CD4-positive, alpha-beta T cell treated with Interleukin-1 beta for 1 hour (primary cell): ENCODE measurements around the gene SCRN1.

Experiments
- DNase-seq, 2 donors: peaks; one replicate each; pipeline ENCODE4 v3.0.0-alpha.2; 2020 to 2022

The SCRN1 gene

GRCh38 chr7:29989257-29989995 is at the start of gene SCRN1:
TSS of gene SCRN1 (minus strand) at chr7:29989801. CDS start at chr7:29969067, 20,734 bp downstream.
- DNase-seq, result peak; percentile 6 to 46

- no peak for DNase-seq
These were observed 48.8 kb upstream of the SCRN1 start for GRCh38 chr7:30038196-30038980.

- no peak for DNase-seq
These were observed 46.6 kb upstream of the SCRN1 start for GRCh38 chr7:30036220-30036619.

GRCh38 chr7:30034501-30034900 is 44.9 kb upstream of the SCRN1 start:
- DNase-seq, result no peak

- no peak for DNase-seq
These were observed 42.9 kb upstream of the SCRN1 start for GRCh38 chr7:30032310-30033125.

- DNase-seq, result peak in 1 of 2 donors; percentile 23
These were observed 40.1 kb upstream of the SCRN1 start for GRCh38 chr7:30029696-30030095.

- peak in 1 of 2 donors; percentile 27 for DNase-seq
These were observed 39.4 kb upstream of the SCRN1 start for GRCh38 chr7:30028749-30029635.

GRCh38 chr7:30028216-30028748 is 38.7 kb upstream of the SCRN1 start, which contains the start of gene PLEKHA8:
TSS of gene PLEKHA8 (plus strand) at chr7:30028412. CDS start at chr7:30028763, 351 bp downstream.
- peak; percentile 87 to 93 for DNase-seq

GRCh38 chr7:30027740-30028215 is 38.2 kb upstream of the SCRN1 start:
- no peak for DNase-seq

GRCh38 chr7:30027065-30027456 is 37.5 kb upstream of the SCRN1 start:
- DNase-seq, result peak; percentile 26 to 54

GRCh38 chr7:30026229-30027064 is 36.8 kb upstream of the SCRN1 start, which contains the start of gene FKBP14:
TSS of gene FKBP14 (minus strand) at chr7:30026702. CDS start at chr7:30026508, 194 bp downstream.
- peak; percentile 94 to 95 for DNase-seq

GRCh38 chr7:30023524-30023923 is 33.9 kb upstream of the SCRN1 start:
- no peak for DNase-seq

- DNase-seq, result no peak
These were observed 33.4 kb upstream of the SCRN1 start for GRCh38 chr7:30022991-30023390.

GRCh38 chr7:30020535-30020934 is 30.9 kb upstream of the SCRN1 start:
- no peak for DNase-seq

- no peak for DNase-seq
These were observed 30.4 kb upstream of the SCRN1 start for GRCh38 chr7:30019960-30020359.

GRCh38 chr7:30019387-30019786 is 29.8 kb upstream of the SCRN1 start:
- no peak for DNase-seq

GRCh38 chr7:30018451-30018850 is 28.9 kb upstream of the SCRN1 start:
- DNase-seq, result no peak

- no peak for DNase-seq
These were observed 23.2 kb upstream of the SCRN1 start for GRCh38 chr7:30012757-30013156.

- no peak for DNase-seq
These were observed 20.4 kb upstream of the SCRN1 start for GRCh38 chr7:30010021-30010420.

GRCh38 chr7:30005464-30005863 is 15.9 kb upstream of the SCRN1 start:
- no peak for DNase-seq

- DNase-seq, result no peak
These were observed 13.5 kb upstream of the SCRN1 start for GRCh38 chr7:30003098-30003497.
